ENCODE measurements around the gene WFIKKN1.

WFIKKN1 gene, protein sequence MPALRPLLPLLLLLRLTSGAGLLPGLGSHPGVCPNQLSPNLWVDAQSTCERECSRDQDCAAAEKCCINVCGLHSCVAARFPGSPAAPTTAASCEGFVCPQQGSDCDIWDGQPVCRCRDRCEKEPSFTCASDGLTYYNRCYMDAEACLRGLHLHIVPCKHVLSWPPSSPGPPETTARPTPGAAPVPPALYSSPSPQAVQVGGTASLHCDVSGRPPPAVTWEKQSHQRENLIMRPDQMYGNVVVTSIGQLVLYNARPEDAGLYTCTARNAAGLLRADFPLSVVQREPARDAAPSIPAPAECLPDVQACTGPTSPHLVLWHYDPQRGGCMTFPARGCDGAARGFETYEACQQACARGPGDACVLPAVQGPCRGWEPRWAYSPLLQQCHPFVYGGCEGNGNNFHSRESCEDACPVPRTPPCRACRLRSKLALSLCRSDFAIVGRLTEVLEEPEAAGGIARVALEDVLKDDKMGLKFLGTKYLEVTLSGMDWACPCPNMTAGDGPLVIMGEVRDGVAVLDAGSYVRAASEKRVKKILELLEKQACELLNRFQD

DNA sequence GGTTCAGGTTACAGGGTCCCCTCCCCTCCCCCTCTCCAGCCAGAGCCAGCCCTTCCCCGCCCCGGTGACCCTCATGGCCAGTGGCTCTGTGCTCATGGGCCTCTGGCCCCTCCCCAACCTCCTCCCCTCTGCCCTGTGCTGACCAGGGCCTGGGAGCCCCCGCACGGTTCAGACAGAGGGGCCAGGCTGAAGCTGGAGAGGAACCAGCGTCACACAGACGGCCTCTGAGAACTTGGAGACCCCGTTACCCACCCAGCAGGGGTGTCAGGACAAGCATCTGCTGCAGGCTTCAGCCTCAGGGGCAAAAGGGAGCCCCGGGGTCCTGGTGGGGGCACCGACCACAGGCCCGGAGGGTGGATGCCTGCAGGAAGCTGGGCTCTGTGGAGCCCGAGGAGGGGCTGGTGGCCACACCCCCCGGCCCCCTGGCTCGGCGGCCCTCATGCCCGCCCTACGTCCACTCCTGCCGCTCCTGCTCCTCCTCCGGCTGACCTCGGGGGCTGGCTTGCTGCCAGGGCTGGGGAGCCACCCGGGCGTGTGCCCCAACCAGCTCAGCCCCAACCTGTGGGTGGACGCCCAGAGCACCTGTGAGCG lies at the start of gene WFIKKN1:
Gene WFIKKN1 (plus strand): TSS at position 171 of the 591 bp plus-strand sequence. CDS start 269 bp downstream, at position 440.
- DNase-seq (ENCODE audit: low read depth): no peak

DNA sequence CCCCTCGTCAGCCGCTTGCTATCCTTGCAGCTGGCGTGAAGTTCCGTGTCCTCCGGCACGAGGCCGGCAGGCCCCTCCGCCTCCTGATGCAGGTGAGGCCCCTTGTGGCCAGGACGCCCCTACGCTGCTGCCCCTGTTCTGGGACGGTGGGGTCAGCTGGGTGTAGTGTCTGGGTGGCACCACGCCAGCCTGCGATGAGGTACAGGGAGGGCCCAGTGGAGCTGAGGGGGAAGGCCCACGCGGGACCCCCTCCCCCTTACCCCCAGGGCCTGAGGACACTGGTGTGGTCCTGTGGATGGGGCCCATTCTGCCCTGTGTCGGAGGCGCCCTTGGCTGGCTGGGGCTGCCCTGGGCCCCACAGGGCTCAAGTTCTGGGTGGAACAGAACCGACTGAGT lies 48.6 kb upstream of the WFIKKN1 start:
- no peak for DNase-seq (ENCODE audit: low read depth)

DNA sequence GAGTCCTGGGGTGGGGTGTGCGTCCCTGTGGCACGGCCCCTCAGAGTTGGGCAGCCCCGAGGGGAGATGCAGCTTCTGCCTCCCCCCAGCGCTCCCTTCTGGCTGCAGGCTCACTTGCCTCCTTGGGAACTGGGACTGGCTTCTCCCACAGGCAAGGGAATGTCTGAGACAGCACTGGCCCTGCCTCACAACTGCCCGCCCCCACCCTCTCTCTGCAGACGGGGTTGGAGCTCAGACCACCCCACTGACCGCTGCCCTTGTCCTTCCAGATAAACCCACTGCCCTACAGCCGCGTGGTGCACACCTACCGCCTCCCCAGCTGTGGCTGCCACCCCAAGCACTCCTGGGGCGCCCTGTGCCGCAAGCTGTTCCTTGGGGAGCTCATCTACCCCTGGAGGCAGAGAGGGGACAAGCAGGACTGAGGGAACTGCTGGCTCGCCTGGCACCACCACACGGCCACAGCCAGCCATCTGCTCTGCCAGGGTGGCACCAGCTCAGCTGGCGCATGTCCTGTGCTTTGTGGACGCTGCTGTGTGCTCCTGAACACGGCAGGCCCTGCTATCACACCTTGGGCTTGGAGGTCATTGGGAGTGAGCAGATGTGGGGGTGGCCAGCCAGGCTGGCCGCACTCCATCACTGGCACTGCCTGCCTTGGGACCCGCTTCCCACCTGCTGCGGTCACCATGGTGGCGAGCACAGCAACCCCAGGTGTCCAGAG lies 48.0 kb upstream of the WFIKKN1 start:
- DNase-seq (ENCODE audit: low read depth): no peak

DNA sequence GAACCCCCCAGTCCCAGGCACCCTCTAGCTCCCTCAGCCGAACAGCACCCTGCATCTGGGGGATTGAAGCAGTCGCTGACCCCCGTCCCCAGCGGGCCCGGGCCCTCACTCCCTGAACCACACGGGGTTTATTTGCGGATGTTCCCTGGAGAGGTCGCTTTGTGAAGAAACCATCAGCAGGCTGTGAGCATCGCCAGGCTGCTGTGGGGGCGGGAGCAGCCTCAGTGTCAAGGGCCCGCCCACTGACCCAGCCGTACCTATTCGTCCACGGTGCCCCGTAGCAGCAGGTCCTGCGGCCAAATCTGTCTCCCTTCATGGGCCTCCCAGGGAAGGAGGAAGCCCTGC lies 47.3 kb upstream of the WFIKKN1 start:
- DNase-seq (ENCODE audit: low read depth): no peak

DNA sequence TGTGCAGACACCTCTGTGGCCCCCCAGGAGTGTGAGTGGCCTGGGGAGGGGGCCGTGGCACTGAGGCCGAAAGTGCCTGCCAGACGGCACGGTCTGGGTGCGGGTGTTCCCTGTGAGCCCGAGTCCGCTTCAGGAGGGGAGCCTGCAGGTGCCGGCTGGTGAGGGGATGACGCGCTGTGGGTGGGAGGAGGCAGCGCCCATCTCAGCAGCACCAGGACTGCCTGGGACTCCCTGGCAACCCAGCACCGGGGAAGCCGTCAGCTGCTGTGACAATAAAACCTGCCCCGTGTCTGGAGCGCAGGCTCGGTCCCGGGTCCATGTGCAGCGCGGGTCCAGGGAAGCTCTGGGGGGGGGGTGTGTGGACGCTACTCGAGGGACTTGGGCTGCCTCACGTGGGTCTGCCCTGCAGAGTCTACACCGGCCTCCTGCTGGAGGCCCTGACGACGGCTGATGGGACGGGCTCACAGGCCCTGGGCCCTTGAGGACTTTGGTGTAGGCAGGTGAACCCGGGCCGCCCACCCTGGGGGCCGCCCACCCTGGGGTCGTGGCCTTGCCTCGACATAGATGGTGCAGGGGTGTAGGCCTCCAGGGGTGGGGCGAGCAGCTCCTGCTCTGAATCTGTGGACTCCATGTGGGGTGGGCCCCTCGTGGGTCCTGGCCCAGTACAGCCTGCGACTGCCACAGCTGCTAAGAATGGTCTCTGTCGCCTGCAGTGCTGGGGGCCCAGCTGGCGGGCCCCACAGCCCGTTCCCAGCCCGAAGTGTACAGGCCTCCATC lies 46.8 kb upstream of the WFIKKN1 start:
- DNase-seq (ENCODE audit: low read depth): no peak

DNA sequence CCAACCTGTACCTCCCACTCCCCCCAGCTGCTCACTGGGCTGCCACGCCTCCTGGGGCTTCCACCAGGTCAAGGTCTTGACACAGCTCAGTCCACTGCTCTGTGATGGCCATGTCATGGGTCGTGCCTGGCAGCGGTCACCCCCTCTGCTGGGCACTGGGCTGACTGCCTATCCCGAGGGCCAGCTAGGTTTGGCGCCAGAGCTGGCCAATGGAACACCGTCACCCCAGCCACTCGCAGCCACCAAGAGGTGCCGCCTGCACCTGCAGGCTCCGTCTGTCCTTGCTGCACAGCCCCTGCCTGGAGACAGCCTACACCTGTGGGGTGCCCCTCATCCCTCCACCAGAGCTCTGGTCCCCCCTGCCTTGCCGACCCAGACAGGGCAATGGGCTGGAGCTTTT lies 45.4 kb upstream of the WFIKKN1 start:
- no peak for DNase-seq (ENCODE audit: low read depth)

DNA sequence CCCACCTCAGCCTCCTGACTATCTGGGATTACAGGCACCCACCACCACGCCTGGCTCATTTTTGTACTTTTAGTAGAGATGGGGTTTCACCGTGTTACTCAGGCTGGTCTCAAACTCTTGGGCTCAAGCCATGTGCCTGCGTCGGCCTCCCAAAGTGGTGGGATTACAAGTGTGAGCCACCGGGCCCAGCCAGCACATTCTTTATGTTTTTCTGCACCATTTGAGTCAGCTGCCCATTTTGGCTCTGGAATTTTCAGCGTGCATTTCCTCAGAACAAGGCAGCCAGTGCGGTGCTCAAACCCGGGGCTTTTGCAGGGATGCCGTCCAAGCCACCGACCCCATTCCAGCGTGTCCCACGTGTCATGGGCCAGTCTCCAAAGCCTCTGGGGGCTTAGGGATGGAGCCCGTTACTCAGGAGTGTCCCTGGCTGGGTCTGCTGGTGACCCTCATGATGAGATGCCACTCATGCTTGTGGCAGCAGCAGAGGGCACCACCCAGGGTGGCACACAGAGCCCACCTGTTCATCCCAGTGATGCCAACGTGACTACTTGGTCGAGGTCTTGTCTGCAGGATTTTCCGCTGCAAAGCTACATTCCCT lies 44.6 kb upstream of the WFIKKN1 start:
- DNase-seq (ENCODE audit: low read depth): peak; percentile 35

DNA sequence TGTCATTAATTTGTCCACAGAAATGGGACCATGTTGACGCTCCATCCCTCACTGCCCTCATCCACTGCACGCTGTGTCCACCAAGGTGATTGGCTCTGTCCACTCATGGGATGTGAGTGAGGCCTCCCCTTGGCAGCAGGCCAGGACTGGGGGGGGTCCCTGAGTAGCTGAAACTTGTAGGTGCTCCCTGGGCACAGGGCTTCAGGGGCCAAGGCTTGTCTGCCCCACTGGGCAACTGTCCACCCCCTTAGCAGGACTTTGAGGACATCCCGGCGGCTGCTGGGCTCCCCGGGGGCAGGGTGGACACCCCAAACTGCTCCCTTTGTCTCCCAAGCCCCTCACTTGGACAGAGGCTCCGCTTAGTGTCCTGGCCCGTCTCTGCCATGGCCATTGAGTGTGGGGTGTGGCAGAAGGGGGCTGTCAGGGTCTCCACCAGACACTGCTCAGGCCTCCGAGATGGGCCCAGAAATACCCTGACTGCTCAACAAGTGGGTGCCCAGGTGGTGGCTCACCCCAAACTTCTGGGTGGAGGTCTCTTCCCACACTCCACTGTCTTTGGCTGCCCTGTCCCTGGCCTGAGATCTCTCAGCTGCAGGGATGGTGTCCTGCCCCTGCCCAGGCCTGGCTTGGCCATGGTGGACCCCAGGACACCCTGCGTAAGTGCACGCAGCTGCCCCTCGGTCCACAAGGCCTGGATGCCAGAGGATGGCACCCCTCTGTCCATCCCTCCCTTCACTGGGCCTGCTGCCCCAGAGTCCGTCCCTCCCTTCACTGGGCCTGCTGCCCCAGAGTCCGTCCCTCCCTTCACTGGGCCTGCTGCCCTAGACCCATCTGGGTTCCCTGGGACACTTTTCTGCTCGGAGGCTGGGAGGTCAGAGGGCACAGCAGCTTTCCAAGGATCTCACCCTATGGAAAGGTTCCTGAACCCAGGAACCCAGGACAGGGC lies 43.9 kb upstream of the WFIKKN1 start:
- peak; percentile 50 for DNase-seq (ENCODE audit: low read depth)

DNA sequence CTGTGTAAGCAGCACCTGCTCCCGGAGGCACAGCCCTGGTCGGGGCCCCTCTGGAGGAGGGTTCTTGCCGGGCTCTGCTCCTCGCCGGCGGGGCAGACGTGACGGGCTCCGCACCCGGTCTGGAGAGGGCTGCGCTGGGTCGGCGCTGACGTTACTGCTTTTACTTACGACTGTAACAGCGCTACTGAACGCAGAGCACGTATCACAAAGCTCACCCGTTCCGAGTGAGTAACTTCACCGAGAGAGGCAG lies 42.2 kb upstream of the WFIKKN1 start:
- DNase-seq (ENCODE audit: low read depth): peak; percentile 51

DNA sequence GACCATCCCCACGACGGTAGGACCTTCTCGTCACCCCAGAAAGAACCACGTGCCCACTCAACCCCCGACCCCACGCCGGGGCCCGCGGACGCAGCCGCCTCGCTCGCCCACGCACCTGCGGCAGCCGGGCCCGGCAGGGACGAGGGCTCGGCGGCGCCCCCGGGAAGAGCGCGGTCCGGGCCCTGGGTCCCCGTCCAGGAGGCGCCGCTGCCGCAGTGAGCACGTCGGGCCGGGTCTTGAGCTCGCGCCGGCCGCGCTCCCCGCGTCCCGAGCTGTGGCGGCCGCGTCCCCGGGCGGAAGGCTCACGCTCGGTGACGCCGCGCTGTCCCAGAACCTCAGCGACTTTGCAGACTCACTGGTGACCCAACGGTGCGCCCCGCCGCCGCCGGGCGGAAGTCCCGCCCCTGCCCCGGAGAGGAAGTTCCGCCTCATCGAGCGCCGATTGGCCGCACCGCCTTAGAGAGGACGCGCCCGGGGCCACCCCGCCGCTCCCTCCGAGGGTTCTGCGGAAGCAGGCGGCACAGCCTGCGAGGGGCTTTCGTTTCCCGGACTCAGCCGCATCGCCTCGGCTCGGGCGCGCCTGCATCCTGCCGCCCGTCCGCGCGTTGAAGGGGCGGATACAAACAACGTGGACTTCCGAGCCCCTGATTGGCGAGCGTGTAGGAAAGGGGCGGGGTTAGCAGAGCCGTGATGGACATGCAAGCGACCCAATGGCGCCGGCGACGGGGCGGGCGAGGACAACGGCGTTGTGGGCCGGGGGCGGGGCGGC lies 41.7 kb upstream of the WFIKKN1 start:
- DNase-seq (ENCODE audit: low read depth): peak; percentile 94

DNA sequence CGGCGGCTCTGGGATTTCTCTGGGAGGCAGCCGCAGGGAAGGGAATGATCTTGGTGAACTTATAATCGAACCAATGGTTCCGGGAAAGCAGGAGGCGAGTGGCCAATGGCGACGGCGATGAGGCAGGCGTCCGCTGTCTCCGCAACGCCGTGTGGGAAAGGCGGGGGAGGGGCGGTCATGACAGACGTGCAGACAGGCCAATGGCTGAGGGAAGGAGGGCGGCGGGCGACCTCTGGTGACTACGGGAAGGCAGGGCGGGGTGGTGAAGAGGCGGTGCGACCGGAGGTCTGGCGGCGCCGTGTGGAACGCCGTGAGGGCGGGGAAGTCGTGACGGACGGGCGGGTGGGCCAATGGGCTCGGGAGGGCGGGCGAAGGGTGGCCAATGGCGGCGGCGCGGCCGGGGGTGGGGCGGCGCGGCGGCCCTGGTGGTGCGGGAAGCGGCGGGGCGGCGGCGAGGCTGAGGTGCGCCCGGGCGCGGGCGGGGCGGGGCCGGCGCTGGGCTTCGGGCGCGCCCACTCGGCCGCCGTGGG lies 41.1 kb upstream of the WFIKKN1 start, which contains the start of gene RAB40C:
Gene RAB40C (plus strand): TSS at position 409 of the 530 bp plus-strand sequence. CDS start 226 bp downstream, outside the sequence.
- DNase-seq (ENCODE audit: low read depth): peak; percentile 98

DNA sequence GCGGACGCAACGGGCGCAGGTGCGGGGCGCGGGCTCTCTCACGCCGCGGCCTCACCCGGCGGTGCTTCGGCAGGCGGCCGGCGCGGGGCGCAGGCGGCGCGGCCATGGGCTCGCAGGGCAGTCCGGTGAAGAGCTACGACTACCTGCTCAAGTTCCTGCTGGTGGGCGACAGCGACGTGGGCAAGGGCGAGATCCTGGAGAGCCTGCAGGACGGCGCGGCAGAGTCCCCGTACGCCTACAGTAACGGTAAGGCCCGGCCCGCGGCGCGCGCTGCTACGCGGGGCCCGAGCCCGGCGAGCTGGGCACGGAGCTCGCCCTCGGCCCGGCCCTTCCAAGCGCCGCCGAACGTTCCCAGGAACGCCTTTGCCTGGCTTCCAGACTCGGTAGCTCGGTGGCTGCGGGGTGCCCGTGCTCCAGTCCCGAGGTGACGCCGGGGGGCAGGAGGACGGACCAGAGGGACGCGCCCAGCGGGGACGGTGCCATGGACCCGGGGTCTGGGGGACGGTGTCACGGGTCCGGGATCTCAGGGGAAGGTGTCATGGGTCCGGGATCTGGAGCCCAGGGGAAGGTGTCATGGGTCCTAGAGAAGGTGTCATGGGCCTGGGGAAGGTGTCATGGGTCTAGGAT lies 40.5 kb upstream of the WFIKKN1 start:
- peak; percentile 44 for DNase-seq (ENCODE audit: low read depth)

DNA sequence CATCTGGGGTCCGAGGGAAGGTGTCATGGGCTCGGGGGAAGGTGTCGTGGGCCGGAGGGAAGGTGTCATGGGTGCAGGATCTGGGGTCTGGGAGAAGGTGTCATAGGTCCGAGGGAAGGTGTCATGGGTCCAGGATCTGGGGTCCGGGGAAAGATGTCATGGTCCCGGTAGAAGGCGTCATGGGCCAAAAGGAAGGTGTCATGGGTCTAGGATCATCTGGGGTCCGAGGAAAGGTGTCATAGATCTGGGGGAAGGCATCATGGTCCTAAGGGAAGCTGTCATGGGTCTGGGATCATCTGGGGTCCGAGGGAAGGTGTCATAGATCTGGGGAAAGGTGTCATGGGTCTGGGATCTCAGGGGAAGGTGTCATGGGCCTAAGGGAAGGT lies 40.0 kb upstream of the WFIKKN1 start:
- no peak for DNase-seq (ENCODE audit: low read depth)

DNA sequence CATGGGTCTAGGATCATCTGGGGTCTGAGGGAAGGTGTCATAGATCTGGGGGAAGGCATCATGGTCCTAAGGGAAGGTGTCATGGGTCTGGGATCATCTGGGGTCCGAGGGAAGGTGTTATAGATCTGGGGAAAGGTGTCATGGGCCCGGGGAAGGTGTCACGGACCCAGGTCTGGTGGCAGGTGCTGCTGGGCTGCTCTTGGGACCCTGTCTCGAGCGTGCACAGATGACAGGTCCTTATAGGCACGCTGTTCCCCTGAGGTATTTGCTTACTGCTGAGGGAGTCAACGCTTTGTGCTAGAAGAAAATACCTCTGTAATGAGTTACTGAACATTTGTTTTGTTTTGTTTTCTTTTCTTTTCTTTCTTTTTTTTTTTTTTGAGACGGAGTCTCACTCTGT lies 39.6 kb upstream of the WFIKKN1 start:
- DNase-seq (ENCODE audit: low read depth): no peak

DNA sequence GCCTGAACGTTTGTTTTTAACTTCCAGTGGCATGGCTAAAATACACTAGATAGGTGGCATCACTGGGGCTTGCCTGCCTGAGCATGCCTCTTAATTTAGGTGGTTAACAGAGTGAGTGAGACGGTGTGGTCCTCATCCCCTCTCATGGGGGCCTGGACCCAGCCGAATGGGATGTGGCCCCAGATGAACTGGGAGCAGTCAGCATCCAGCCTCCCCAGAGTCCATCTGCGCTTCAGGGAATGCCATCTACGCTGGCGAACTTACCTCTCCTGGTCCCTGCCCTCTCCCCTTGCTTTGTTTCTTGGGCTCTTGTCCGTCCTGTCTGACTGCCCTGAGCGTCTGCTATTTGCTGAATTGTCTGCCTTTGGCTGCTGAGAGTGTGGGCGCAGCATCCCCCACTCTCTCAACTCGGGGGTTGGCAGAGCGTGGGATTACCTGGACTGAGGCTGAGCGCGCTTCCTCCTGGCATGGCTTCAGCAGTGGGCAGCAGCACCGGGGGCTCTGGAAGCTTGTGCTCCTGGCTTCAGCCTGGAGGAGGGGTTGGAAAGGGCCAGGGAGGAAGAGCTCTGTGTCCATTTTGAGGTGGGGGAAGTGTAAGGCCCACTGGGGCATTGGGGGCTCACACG lies 38.8 kb upstream of the WFIKKN1 start:
- DNase-seq (ENCODE audit: low read depth): no peak

DNA sequence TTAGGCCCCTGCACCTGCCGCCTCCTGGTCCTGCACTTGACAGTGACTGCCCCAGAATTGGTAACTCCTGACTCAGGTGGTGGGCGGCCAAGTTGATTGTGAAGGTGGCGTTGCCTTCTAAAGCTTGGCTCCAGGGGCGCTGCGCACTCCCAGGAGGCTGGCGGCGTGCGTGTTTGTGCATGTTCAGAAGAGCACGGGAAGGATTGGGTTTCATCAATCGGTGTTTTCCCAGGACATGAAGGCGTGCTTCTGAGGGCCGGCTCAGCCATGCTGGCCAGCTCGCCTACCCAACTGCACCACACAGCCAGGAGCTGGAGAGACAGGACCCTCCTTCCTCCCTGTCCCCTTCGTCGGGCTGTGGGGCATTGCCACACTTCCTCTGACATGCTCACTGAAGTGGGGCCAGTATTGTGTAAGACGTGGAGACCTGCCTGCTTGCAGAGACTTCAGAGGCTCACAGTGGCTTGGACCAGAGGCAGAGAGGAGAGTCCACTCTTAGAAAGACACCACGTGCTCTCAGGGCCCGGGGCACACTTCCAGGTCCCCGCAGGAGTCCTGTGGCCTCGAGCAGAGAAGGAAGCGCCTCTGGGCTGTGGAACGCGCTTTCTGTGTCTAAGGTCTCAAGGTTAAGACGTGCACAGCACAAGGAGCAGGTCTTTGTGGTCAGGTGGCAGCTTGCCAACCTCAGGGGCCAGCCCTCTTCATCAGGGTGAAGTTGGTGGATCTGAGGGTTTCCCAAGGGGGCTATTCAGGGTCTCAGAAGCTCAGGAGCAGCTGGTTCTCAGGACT lies 38.1 kb upstream of the WFIKKN1 start:
- DNase-seq (ENCODE audit: low read depth): peak; percentile 53

DNA sequence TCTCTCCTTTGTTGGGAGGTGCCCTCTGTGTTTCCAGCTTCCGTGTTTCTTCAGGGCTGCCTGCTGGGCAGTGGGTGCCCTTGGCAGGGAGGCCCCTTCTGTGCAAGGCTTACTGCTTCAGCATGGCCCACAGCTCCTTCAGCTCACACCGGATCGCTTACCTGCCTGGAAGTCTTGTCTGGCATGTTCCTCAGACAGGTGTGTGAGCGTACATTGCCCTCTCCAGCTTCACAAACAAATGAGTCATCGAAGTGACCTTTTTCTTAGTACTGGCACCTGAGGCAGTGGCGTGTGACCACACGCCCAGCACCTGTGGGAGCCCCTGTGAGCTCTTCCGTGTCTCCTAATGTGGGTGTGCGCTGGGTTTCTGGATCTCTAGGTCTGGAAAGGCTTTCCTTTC lies 37.4 kb upstream of the WFIKKN1 start:
- no peak for DNase-seq (ENCODE audit: low read depth)

DNA sequence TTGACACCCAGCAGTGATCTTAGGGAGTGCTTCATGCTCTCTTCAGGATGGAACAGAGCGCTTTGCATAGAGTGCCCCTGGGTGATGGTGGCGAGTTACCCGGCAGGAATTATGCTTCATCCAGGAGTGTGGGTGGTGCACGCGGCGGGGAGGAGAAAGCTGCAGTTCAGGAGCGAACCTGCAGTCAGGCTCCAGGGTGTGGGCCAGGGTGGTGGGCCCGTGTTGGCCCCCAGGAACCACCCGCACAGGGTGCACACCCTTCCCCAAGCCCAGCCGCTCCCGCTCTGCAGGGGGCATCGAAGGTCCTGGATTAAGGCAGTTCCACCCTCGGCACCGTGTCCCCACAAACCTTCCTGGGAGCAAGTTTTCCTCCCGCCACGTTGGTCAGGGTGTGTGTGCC lies 37.0 kb upstream of the WFIKKN1 start:
- no peak for DNase-seq (ENCODE audit: low read depth)

Data from fibroblast of gingiva (primary cell).